HG02885 (cell line): ENCODE data around the gene SLC3A2.
"Not testable (repeated sequence)": the region's sequence is repeated elsewhere in the genome, so short reads cannot be mapped to it uniquely, and the experiment has no call there.

ENCODE experiments used
- ATAC-seq: cut with Tn5 transposase; IDR thresholded peaks from one replicate; pipeline ENCODE4 v1.9.1; 2021; ENCODE audit warnings: mild to moderate bottlenecking; ENCODE audit not compliant: unreplicated experiment, poor library complexity

Gene SLC3A2

DNA sequence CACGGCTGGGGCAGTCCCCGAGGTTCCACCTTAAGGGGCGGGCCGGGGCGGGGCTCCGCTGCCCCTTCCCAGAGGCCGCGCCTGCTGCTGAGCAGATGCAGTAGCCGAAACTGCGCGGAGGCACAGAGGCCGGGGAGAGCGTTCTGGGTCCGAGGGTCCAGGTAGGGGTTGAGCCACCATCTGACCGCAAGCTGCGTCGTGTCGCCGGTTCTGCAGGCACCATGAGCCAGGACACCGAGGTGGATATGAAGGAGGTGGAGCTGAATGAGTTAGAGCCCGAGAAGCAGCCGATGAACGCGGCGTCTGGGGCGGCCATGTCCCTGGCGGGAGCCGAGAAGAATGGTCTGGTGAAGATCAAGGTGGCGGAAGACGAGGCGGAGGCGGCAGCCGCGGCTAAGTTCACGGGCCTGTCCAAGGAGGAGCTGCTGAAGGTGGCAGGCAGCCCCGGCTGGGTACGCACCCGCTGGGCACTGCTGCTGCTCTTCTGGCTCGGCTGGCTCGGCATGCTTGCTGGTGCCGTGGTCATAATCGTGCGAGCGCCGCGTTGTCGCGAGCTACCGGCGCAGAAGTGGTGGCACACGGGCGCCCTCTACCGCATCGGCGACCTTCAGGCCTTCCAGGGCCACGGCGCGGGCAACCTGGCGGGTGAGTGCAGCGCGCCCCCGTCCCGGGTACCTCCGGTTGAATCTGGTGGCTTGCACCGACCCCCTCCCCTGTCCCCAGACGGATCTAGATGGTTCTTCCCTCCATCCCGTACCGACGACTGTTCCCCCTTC, at the start of gene SLC3A2:
Gene SLC3A2, plus strand, starts transcription at position 94 of the 776 bp plus-strand sequence. Its CDS starts 128 bp downstream, at position 222.
- peak; percentile 77 for ATAC-seq

DNA sequence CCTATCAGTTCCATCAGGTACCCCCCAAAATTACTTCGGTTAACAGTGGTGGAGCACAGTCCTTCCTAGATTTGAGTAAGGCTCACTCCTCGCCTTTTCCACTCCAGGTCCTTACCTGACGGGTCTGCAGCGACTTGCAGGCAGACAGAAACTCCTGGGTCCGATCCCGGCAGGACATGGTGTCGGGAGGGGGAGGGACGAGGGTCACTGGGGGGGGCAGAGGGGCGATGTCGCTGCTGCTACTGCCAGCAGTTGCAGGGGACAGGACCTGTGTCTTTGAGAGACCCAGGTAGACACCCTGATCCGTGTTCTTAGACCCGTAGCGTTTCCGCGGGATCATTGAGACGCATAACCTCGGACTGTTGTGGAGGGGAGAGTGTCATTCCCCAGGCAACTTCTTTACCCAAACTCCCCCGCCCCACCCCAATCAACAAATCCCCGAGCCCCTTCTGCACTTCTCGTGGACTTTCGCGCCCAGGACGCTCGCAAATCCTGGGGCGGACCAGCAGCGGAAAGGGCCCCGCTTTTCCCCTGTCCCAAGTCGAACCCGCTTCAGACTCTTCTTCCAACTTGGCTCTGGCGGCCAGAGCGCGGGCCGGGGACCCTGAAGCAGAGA, 49.7 kb upstream of the SLC3A2 start:
- no peak for ATAC-seq

DNA sequence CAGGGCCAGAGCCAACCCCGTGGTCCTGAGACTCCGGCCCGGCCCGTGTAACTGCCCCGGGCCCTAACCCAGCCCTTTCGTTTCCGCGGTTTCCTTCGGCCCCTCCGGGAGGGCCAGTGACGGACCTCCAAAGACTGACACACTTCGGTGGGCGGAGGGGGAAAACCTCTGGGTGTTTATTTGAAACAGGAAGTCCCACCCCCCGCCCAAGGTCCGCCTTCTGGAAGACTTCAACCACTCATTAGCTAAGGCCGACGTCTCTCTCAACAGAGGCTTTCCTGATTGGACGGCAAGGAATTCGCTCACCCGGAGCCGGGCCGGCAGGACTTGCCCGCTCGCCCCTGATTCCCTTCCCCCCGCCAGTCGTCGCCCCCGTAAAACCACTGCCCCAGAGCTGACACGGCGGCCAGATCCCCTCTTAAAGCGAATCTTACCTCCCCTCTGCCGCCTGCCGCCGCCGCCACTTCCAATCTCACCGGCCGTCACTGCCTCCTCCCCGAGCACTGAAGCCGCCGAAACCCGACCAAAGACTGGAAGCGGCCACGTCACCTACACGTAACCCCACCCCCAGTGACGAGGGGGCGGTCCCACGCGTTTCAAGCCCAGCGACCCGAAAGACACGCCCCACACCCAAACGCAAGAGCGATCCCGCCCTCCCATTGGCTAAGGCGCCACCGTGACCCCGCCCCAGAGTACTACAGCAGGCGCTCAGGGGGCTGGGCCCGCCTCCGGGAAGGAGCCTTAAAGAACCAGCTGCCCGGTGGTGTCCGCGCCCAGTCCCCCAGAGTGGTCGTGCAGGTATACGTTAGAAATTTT, 49.0 kb upstream of the SLC3A2 start, which contains the start of gene STX5:
Gene STX5, minus strand, starts transcription at position 532 of the 816 bp plus-strand sequence. CDS start 808 bp downstream, outside the sequence.
- ATAC-seq = peak; percentile 89

DNA sequence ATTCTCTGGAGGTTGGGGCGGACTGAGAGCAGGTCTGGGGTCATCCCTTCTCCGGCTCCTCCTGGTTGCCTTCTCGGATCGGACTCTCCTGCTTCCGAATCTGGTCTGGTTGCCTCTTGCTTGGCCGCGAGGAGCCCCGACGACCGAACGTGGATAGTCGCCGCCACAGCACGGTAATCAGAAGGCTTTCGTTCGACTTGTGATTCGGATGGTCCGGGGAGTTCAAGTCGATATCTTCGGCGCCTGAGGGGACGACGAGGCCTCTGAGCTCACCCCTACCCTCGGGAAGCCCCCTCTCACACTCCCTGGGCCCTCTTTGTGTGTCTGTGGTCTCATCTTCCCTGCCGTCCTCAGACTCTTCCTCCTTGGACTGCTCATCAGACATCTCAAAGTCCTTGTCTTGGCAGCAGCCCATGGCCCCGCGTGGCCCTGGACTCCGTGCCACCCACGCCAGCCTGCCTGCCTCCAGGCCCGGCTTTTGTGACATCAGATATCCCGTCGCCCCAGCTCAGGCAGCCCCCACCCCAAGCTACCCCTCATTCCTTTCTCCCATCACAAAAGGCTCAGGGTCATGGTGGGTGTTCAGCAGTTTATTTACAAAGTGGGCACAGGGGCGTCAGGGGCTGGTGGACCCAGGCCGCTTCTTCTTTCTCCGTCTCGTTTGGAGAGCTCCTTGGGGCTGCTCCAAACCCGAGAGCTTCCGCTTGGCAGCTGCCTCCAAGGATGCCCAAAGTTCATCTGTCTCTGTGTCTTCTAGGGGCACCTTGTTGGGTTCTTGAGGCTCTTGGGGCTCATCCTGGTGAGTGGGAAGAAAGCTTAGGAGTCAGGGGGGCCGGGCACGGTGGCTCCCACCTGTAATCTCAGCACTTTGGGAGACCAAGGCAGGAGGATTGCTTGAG, 48.1 kb upstream of the SLC3A2 start, which contains the start of gene TEX54:
Gene TEX54, minus strand, starts transcription at position 506 of the 899 bp plus-strand sequence.
- ATAC-seq = peak; percentile 12

- ATAC-seq = no peak
Observed at GRCh38 chr11:62835336-62835735, 45.4 kb upstream of the SLC3A2 start.

DNA sequence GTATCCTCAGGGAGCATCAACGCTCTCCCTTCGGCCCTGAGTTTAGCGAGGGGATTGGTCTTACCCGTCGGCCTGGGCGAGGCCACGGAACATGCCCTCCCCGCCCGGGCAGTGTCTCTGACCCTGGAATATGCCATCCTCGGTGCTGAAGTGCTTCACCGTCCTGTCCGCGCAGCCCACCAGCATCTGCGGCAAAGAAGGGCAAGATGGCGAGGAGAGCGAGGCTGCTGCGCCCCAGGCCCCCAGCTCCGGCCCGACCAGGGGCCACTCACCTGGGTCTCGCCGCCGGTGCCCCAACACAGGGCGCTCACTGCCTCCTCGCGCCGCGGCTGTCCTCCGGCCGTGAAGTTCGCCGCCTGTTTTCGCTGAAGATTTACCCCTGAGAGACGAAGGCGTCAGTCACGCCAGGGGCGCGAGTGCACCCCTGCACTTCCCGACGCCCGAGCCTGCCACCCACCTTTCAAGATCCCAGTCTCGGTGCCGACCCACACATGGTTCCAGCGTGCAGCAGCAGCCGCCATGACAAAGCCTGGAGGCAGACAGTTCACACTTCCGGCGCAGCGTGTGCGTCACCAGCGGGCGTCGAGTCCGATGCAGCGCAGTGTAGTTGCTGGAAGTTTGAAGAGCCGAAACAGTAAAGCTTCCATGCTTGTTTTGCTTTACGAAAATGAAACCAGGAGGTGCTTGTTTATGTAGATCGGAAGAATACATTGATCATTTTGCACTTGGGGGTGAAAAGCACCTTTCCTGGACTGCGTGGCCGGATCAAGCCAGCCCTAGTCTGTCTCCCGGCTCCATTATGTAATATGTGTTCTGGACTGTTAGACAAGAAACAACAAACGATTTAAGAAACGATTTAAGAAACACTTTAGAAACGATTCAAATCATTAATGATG, 41.4 kb upstream of the SLC3A2 start, which contains the start of gene WDR74:
Gene WDR74, minus strand, starts transcription at position 541 of the 896 bp plus-strand sequence. Its CDS starts 20 bp downstream, at position 521.
- peak; percentile 55 for ATAC-seq

DNA sequence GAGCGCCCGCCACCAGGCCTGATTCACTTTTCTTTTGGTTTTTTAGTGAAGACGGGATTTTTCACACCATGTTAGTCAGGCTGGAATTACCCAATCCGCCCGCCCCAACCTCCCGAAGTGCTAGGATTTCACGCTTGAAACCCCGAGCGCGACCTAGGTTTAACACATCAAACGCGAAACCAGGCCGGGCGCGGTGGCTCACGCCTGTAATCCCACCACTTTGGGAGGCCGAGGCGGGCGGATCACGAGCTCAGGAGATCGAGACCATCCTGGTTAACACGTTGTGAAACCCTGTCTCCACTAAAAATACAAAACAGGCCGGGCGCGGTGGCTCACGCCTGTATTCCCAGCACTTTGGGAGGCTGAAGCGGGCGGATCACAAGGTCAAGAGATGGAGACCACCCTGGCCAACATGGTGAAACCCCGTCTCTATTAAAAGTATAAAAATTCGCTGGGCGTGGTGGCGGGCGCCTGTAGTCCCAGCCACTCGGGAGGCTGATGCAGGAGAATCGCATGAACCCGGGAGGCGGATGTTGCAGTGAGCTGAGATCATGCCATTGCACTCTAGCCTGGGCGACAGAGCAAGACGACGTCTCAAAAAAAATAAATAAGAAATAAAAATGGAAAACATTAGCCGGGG, 39.9 kb upstream of the SLC3A2 start:
- not testable (repeated sequence) for ATAC-seq

- peak; percentile 50 for ATAC-seq
Observed at GRCh38 chr11:62841361-62842170, 39.1 kb upstream of the SLC3A2 start.

DNA sequence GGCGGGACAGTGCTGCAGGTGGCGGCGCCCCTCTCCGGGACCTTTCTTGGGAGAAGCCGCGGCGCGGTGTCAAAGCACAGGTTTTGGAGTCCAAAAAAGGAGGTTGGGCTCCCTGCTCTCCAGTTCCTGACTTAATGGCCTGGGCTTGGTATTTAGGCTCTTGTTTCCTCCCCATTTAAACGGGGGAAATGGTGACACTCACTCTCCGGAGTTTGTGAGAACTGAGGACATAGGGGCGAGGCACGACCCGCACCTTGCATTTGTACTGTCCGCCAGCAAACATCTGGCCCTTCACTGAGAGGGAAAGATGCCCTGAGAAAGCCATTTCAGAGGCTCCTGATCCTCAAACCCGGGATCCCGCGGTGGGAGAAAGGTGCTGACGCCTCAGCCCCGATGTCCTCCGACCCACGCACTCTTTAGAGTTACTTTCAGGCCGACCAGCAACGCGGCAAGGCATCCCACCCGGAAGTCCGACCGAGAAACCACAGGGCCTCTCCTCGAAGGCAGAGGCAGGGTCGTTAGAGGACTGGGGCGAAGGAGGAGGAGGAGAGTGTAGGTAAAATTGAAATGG, 38.4 kb upstream of the SLC3A2 start:
- ATAC-seq = no peak

DNA sequence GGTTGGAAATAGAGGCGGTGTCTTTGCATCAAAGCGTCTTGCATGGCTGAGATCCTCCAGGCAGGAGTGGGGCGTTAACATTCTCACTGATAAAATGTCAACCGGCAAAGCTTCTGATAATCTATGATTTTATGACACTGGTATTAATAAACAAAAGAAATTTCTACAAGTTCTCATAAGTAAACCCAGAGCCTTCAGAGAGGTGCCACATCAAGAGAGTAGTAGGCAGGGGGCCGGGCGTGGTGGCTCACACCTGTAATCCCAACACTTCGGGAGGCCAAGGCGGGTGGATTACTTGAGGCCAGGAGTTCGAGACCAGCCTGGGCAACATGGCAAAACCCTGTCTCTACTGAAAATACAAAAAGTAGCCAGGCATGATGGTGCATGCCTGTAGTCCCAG, 37.8 kb upstream of the SLC3A2 start:
- not testable (repeated sequence) for ATAC-seq

DNA sequence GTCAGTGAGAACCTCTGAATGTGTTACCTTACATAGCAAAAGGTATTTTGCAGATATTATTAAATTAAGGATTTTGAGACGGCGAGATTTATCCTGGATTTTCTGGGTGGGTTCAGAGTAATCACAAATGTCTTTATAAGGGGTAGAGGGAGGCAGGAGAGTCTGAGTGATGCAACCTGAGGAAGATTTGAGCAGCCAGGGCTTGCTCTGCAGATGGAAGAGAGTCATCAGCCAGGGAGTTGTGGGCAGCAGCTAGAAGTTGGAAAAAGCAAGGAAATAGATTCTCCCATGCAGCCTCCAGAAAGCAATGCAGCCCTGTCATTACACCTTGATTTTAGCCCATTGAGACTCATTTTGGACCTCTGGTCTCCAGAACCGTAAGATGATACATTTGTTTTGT, 37.2 kb upstream of the SLC3A2 start:
- no peak for ATAC-seq

GRCh38 chr11:62844154-62844553, 36.5 kb upstream of the SLC3A2 start:
- no peak for ATAC-seq

DNA sequence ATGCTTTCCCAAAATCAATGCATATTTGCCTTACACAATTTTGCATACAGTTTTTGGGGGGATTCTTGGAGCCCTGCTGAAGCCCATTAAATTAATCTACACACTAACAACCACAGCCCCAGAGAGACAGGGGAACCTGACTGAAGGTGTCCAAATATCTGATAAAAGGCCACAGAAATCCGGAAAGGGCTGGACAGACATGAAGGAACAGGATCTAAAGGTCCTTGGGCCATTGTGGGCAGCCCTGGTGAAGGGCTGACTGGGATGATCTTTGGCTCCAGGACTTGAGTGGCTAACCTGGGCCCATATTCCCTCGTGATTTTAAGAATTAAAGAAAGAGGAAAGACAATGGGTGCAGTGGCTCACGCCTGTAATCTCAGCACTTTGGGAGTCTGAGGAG, 34.5 kb upstream of the SLC3A2 start:
- no peak for ATAC-seq

DNA sequence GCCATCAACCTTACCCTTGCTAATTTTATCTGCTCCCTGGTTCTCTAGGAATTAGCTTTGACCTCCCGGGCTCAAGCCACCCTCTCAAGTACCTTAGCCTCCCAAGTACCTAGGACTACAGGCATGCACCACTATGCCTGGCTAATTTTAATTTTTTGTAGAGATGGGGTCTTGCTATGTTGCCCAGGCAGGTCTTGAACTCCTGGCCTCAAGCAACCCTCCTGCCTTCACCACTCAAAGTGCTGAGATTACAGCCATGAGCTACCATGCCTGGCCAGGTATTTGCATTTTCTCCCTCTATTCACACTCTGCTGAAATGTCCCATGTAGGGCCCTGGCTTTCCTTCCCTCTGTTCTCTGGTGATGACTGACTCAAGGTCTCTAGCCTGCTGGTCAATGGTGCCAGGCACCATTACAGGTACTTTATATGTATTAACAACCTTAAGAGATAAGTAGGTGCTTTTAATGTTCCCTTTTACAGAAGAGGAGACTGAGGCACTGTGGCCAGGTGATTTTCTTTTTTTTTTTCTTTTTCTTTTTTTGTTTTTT, 32.9 kb upstream of the SLC3A2 start:
- no peak for ATAC-seq

DNA sequence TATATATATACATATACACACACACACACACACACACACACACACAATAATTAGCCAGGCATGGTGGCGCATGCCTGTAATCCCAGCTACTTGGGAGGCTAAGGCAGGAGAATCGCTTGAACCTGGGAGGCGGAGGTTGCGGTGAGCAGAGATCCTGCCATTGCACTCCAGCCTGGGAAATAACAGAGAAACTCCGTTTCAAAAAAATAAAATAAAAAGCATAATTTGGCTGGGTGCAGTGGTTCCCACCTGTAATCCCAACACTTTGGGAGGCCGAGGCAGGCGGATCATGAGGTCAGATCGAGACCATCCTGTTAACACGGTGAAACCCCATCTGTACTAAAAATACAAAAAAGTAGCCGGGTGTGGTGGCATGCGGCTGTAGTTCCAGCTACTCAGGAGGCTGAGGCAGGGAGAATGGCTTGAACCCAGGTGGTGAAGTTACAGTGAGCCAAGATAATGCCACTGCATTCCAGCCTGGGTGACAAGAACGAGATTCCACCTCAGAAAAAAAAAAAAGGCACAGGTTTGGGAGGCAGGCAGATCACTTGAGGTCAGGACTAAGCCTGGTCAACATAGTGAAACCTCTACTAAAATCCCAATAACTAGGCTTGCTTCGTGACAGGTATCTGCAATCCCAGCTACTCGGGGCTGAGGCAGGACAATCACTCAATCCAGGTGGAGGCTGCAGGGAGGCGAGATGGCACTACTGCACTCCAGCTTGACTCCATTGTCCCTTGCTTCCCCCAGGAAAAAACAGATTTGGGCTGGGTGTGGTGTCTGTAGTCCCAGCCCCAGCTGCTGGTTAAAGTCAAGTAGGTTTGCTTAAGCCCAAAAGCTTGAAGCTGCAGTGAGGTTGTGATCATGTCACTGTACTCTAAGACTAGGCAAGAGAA, 29.5 kb upstream of the SLC3A2 start:
- no peak for ATAC-seq
